ENCODE measurements around the gene PDLIM5.

DNA sequence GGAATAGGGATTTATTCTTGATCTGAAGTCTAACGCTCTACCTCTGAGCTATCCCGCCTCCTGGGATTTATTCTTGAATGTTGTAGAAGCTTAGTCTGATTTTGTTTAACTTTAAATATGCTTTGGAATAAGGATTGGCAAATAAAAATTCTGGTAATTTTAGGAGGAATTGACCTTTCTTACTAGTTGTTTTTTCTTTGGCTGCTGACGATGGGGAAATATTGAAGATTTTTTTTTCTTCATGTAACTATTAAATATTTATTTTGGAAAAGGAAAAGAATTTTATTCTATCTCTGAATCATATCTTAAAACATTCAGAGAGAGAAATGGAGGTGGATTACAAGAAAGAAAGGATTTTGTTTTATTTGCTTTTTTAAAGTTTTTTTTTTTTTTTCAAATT lies 122.9 kb downstream of the PDLIM5 start:
- TF ChIP-seq CTCF (IDR thresholded peaks at IDR 0.05 in 4 of 5, conservative IDR thresholded peaks at IDR 0.05 in 1 of 5): no peak
- no peak for TF ChIP-seq POLR2A (IDR thresholded peaks at IDR 0.05)
